HepG2 (cell line): ENCODE measurements around the gene TRPT1. TPM values are rescaled to one million over a fixed set of nuclear protein-coding genes. Genes with fewer than 3 reads are reported as not detected.
A peak's percentile ranks its signal among the peaks of the same experiment; 100 is the strongest.

Experiments used
- CHCHD3 ChIP-seq: sonication (generic); formaldehyde crosslinking; IDR thresholded peaks from 2 replicates; pipeline ENCODE4 v1.8.0; 2022; ENCODE audit warnings: mild to moderate bottlenecking, missing genetic modification reagents, moderate library complexity
- GTF3A ChIP-seq: sonication (generic); formaldehyde crosslinking; conservative IDR thresholded peaks from 2 replicates; pipeline ENCODE4 v1.4.0; 2020; ENCODE audit warnings: mild to moderate bottlenecking, missing genetic modification reagents
- HES4 ChIP-seq: sonication (generic); formaldehyde crosslinking; IDR thresholded peaks from 2 replicates; pipeline ENCODE4 v1.9.0; 2021; ENCODE audit warnings: mild to moderate bottlenecking, missing genetic modification reagents, borderline replicate concordance
- MBD4 ChIP-seq: IDR thresholded peaks from 2 replicates; pipeline ENCODE4 v1.6.1; 2012; ENCODE audit warnings: low read length, inconsistent platforms, borderline replicate concordance
- PAF1 ChIP-seq: IDR thresholded peaks from 2 replicates; pipeline ENCODE4 v1.6.1; 2016; ENCODE audit warnings: missing genetic modification reagents, missing compliant biosample characterization
- PRPF4 ChIP-seq: fragments of 200-400 bp; formaldehyde crosslinking; IDR thresholded peaks from 2 replicates; pipeline ENCODE4 v1.6.1; 2016; ENCODE audit warnings: low read length, low read depth; ENCODE audit not compliant: poor library complexity, severe bottlenecking
- RFX1 ChIP-seq: fragments of 450-650 bp; IDR thresholded peaks from 2 replicates; pipeline ENCODE4 v1.6.1; 2017
- SIX4 ChIP-seq: sonication (generic); formaldehyde crosslinking; IDR thresholded peaks from 2 replicates; pipeline ENCODE4 v1.4.0; 2020; ENCODE audit warnings: missing genetic modification reagents
- SNRNP70 ChIP-seq: fragments of 200-400 bp; formaldehyde crosslinking; IDR thresholded peaks from 2 replicates; pipeline ENCODE4 v1.6.1; 2017; ENCODE audit warnings: mild to moderate bottlenecking, low read depth, low read length, moderate library complexity
- ZNF460 ChIP-seq: sonication (generic); formaldehyde crosslinking; IDR thresholded peaks from 2 replicates; pipeline ENCODE4 v1.5.1; 2020; ENCODE audit warnings: missing genetic modification reagents, mild to moderate bottlenecking, borderline replicate concordance
- ZNF75D ChIP-seq: sonication (generic); formaldehyde crosslinking; IDR thresholded peaks from 2 replicates; pipeline ENCODE4 v1.8.1; 2023; ENCODE audit warnings: missing genetic modification reagents, mild to moderate bottlenecking, borderline replicate concordance
- polyA plus RNA-seq, 8 experiments: library from polyadenylated mRNA; depleted of rRNA in 3 of 8; stranded (reverse) in 7 of 8; unstranded in 1 of 8; fragments of >200 nt; fragmentation: Illumina TruSeq in 4 of 8; extraction: Trizol in 4 of 8; gene quantifications; 2 replicates each; pipeline versions ENCODE4 v1.2.1 to v1.2.3, GENCODE V29; 2011 to 2016; ENCODE audit warnings: low read depth in 4 of 8, missing spikeins in 1 of 8, mixed read lengths in 1 of 8; ENCODE audit not compliant: insufficient read depth in 1 of 8
- total RNA-seq, 5 experiments: library from RNA; depleted of rRNA; stranded (reverse); fragments of >200 nt; fragmentation: Illumina TruSeq; extraction: Trizol; gene quantifications; 2 replicates each; pipeline ENCODE4 v1.2.3, GENCODE V29; 2016; ENCODE audit warnings: low read depth in 1 of 5
- TF ChIP-seq, protein P1 (sequence below): sonication (generic); formaldehyde crosslinking; IDR thresholded peaks from 2 replicates; pipeline ENCODE4 v1.5.0; 2020; ENCODE audit warnings: missing genetic modification reagents, mild to moderate bottlenecking, borderline replicate concordance
- TF ChIP-seq, protein P2 (sequence below): sonication (generic); formaldehyde crosslinking; IDR thresholded peaks from 2 replicates; pipeline ENCODE4 v1.4.0; 2020; ENCODE audit warnings: missing genetic modification reagents, borderline replicate concordance
- TF ChIP-seq, protein P3 (sequence below): IDR thresholded peaks from 2 replicates; pipeline ENCODE4 v1.6.1; 2012; ENCODE audit warnings: low read depth, low read length, improper control_type of control experiment
- TF ChIP-seq, protein P4 (sequence below): sonication (generic); formaldehyde crosslinking; IDR thresholded peaks from 2 replicates; pipeline ENCODE4 v1.4.0; 2020; ENCODE audit warnings: missing genetic modification reagents
- TF ChIP-seq, protein P5 (sequence below): sonication (generic); formaldehyde crosslinking; IDR thresholded peaks from 2 replicates; pipeline ENCODE4 v1.5.1; 2020; ENCODE audit warnings: mild to moderate bottlenecking, missing genetic modification reagents

Gene TRPT1
- total and polyA plus RNA-seq, 2 of the 13 experiments (the other 11 are each of a cell fraction or from before 2014, with no cell fraction given) = 24.8 to 40.7 TPM

DNA sequence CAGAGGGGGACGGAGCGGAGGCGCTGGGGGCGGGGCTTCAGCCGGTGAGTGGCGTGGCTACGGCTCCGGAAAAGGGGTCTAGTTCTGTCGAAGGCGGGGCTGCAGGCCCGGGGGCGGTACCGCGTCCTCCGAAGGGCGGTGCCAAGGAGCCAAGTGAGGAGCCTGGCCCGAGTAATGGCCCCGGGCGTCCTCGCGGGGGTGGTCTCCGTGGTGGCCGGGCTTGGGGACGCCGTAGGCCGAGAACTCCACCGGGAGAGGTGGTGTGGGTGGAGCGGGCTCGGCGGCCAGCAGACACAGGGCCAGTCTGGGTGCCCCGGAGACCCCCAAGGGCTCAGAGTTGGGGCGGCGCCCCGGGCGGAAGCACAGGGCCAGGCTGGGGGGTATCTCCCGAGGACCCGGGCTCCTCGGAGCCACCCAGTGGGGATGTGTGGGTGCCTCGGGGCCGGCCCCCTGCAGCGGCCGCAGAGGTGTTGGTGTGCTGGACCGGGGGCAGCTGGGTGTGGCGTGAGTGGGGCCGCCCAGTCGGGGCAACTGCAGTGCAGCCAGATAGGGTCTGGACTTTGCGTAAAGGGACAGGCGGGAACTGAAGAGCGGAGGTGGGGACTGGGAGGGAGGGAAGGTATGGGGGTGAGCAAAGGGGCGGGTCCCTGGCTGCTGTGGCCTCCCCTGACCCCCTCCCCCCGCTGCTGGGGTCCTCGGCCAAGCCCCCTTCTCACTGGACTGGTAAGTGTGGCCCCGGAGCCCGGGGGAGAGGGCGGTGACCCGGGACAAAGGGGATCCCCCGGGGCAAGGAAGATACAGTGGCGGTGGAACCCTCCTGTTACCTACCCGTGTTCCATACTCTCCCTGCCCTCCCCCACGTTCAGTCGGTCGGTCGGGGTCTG, 15.7 kb upstream of the TRPT1 start (continued):
- TF ChIP-seq ZNF460 (CRISPR knock-in tag) (no peak), MBD4 (no peak), CHCHD3 (CRISPR knock-in tag) (no peak), GTF3A (CRISPR knock-in tag) (no peak), ZNF75D (no peak), RFX1 (no peak), SNRNP70 (no peak), HES4 (CRISPR knock-in tag) (peak; percentile 77), SIX4 (CRISPR knock-in tag) (no peak), PRPF4 (no peak), PAF1 (CRISPR knock-in tag) (no peak)
- TF ChIP-seq, protein P1, sequence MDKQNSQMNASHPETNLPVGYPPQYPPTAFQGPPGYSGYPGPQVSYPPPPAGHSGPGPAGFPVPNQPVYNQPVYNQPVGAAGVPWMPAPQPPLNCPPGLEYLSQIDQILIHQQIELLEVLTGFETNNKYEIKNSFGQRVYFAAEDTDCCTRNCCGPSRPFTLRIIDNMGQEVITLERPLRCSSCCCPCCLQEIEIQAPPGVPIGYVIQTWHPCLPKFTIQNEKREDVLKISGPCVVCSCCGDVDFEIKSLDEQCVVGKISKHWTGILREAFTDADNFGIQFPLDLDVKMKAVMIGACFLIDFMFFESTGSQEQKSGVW (CRISPR knock-in tag) = no peak
- TF ChIP-seq, protein P2, sequence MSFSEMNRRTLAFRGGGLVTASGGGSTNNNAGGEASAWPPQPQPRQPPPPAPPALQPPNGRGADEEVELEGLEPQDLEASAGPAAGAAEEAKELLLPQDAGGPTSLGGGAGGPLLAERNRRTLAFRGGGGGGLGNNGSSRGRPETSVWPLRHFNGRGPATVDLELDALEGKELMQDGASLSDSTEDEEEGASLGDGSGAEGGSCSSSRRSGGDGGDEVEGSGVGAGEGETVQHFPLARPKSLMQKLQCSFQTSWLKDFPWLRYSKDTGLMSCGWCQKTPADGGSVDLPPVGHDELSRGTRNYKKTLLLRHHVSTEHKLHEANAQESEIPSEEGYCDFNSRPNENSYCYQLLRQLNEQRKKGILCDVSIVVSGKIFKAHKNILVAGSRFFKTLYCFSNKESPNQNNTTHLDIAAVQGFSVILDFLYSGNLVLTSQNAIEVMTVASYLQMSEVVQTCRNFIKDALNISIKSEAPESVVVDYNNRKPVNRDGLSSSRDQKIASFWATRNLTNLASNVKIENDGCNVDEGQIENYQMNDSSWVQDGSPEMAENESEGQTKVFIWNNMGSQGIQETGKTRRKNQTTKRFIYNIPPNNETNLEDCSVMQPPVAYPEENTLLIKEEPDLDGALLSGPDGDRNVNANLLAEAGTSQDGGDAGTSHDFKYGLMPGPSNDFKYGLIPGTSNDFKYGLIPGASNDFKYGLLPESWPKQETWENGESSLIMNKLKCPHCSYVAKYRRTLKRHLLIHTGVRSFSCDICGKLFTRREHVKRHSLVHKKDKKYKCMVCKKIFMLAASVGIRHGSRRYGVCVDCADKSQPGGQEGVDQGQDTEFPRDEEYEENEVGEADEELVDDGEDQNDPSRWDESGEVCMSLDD (CRISPR knock-in tag) = no peak
- TF ChIP-seq, protein P3, sequence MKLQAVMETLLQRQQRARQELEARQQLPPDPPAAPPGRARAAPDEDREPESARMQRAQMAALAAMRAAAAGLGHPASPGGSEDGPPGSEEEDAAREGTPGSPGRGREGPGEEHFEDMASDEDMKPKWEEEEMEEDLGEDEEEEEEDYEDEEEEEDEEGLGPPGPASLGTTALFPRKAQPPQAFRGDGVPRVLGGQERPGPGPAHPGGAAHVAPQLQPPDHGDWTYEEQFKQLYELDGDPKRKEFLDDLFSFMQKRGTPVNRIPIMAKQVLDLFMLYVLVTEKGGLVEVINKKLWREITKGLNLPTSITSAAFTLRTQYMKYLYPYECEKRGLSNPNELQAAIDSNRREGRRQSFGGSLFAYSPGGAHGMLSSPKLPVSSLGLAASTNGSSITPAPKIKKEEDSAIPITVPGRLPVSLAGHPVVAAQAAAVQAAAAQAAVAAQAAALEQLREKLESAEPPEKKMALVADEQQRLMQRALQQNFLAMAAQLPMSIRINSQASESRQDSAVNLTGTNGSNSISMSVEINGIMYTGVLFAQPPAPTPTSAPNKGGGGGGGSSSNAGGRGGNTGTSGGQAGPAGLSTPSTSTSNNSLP = no peak
- TF ChIP-seq, protein P4, sequence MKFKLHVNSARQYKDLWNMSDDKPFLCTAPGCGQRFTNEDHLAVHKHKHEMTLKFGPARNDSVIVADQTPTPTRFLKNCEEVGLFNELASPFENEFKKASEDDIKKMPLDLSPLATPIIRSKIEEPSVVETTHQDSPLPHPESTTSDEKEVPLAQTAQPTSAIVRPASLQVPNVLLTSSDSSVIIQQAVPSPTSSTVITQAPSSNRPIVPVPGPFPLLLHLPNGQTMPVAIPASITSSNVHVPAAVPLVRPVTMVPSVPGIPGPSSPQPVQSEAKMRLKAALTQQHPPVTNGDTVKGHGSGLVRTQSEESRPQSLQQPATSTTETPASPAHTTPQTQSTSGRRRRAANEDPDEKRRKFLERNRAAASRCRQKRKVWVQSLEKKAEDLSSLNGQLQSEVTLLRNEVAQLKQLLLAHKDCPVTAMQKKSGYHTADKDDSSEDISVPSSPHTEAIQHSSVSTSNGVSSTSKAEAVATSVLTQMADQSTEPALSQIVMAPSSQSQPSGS = no peak
- TF ChIP-seq, protein P5, sequence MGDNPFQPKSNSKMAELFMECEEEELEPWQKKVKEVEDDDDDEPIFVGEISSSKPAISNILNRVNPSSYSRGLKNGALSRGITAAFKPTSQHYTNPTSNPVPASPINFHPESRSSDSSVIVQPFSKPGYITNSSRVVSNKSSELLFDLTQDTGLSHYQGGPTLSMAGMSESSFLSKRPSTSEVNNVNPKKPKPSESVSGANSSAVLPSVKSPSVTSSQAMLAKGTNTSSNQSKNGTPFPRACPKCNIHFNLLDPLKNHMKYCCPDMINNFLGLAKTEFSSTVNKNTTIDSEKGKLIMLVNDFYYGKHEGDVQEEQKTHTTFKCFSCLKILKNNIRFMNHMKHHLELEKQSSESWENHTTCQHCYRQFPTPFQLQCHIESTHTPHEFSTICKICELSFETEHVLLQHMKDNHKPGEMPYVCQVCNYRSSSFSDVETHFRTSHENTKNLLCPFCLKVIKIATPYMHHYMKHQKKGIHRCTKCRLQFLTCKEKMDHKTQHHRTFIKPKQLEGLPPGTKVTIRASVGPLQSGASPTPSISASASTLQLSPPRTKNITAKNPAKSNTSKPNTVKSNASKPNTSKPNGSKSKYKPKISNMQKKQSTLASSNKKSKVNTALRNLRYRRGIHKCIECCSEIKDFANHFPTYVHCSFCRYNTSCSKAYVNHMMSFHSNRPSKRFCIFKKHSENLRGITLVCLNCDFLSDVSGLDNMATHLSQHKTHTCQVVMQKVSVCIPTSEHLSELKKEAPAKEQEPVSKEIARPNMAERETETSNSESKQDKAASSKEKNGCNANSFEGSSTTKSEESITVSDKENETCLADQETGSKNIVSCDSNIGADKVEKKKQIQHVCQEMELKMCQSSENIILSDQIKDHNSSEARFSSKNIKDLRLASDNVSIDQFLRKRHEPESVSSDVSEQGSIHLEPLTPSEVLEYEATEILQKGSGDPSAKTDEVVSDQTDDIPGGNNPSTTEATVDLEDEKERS (CRISPR knock-in tag) = no peak
